MM.1S (cell line): ENCODE measurements around the gene HS6ST1.

Experiments used
- EZH2 ChIP-seq: fragments of 300-600 bp; sonication (generic); optimal IDR thresholded peaks from 2 replicates; pipeline ENCODE3; 2017; ENCODE audit warnings: low read depth, mild to moderate bottlenecking, antibody characterized with exemption, low read length, mixed read lengths
- TF ChIP-seq, protein P1 (sequence below): fragments of 300-600 bp; sonication (generic); IDR thresholded peaks from 2 replicates; pipeline ENCODE4 v1.5.1; 2016; ENCODE audit warnings: antibody characterized with exemption, low read length, mixed read lengths

GRCh38 chr2:128227862-128228261 is 90.8 kb downstream of the HS6ST1 start:
- TF ChIP-seq, protein P1, sequence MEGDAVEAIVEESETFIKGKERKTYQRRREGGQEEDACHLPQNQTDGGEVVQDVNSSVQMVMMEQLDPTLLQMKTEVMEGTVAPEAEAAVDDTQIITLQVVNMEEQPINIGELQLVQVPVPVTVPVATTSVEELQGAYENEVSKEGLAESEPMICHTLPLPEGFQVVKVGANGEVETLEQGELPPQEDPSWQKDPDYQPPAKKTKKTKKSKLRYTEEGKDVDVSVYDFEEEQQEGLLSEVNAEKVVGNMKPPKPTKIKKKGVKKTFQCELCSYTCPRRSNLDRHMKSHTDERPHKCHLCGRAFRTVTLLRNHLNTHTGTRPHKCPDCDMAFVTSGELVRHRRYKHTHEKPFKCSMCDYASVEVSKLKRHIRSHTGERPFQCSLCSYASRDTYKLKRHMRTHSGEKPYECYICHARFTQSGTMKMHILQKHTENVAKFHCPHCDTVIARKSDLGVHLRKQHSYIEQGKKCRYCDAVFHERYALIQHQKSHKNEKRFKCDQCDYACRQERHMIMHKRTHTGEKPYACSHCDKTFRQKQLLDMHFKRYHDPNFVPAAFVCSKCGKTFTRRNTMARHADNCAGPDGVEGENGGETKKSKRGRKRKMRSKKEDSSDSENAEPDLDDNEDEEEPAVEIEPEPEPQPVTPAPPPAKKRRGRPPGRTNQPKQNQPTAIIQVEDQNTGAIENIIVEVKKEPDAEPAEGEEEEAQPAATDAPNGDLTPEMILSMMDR = no peak
- TF ChIP-seq EZH2 = no peak
